A673 (cell line): ENCODE measurements around the gene PNMA8A. TPM values are rescaled to one million over a fixed set of nuclear protein-coding genes. Genes with fewer than 3 reads are reported as not detected.
A peak's percentile ranks its signal among the peaks of the same experiment; 100 is the strongest.

Experiments
- BruUV-seq: library from RNA; stranded (reverse); fragments of 400-500 nt; replicated peaks from 2 replicates; lab custom pipeline; 2021; lab: Mats Ljungman, UMichigan
- CTCF ChIA-PET: fragments of 300-600 bp; sonication (Branson Sonifier 250); formaldehyde crosslinking; loops from one replicate; lab custom pipeline; 2022; ENCODE audit warnings: antibody characterized with exemption; lab: Charles Lee
- POLR2A ChIA-PET: fragments of 300-600 bp; sonication (Branson Sonifier 250); formaldehyde crosslinking; loops from one replicate; lab custom pipeline; 2022; ENCODE audit warnings: antibody characterized with exemption; ENCODE audit not compliant: low non-redundant PET; lab: Charles Lee
- DNase-seq: peaks from one replicate; pipeline ENCODE4 v3.0.0-alpha.2; 2015; ENCODE audit warnings: low spot score
- H3K27ac ChIP-seq: fragments of 200-600 bp; sonication (generic); 2 replicates; pipeline ENCODE4 v1.5.1; 2016; ENCODE audit warnings: mixed run types, low read depth, mild to moderate bottlenecking, mixed read lengths, antibody characterized with exemption, low read length; ENCODE audit not compliant: poor library complexity, severe bottlenecking
- H3K27me3 ChIP-seq: fragments of 200-600 bp; sonication (generic); replicated peaks from 2 replicates; pipeline ENCODE4 v1.6.1; 2017; ENCODE audit warnings: mixed run types, low read depth, mild to moderate bottlenecking, mixed read lengths, antibody characterized with exemption, low read length; ENCODE audit not compliant: insufficient read depth, poor library complexity
- H3K36me3 ChIP-seq: fragments of 200-600 bp; sonication (generic); 2 replicates; pipeline ENCODE4 v1.6.1; 2016; ENCODE audit warnings: mixed run types, mild to moderate bottlenecking, mixed read lengths, antibody characterized with exemption, low read length; ENCODE audit not compliant: insufficient read depth, poor library complexity, severe bottlenecking
- H3K4me1 ChIP-seq: fragments of 200-600 bp; sonication (generic); 2 replicates; pipeline ENCODE4 v1.6.1; 2017; ENCODE audit warnings: mixed run types, mild to moderate bottlenecking, mixed read lengths, antibody characterized with exemption, low read length; ENCODE audit not compliant: insufficient read depth, poor library complexity, severe bottlenecking
- H3K4me3 ChIP-seq: fragments of 200-600 bp; sonication (generic); 2 replicates; pipeline ENCODE4 v1.5.1; 2016; ENCODE audit warnings: low read depth, mixed run types, mild to moderate bottlenecking, mixed read lengths, low read length; ENCODE audit not compliant: poor library complexity, severe bottlenecking
- H3K9me3 ChIP-seq: fragments of 200-600 bp; sonication (generic); 2 replicates; pipeline ENCODE4 v1.6.1; 2016; ENCODE audit warnings: mixed run types, low read depth, mild to moderate bottlenecking, mixed read lengths, antibody characterized with exemption, low read length; ENCODE audit not compliant: poor library complexity, severe bottlenecking
- EZH2 ChIP-seq: fragments of 200-600 bp; sonication (generic); IDR thresholded peaks from 2 replicates; pipeline ENCODE4 v1.6.1; 2017; ENCODE audit warnings: borderline replicate concordance, low read depth, mild to moderate bottlenecking, mixed read lengths, antibody characterized with exemption, low read length; ENCODE audit not compliant: poor library complexity, severe bottlenecking
- intact Hi-C: fragments of 100-400 bp; cut with micrococcal nuclease; formaldehyde crosslinking; loops from one replicate; pipeline ENCODE4 v1.10.0; 2022; ENCODE audit not compliant: unreplicated experiment
- total RNA-seq: library from RNA; stranded (reverse); gene quantifications from 2 replicates; pipeline ENCODE4 v1.2.3, GENCODE V29; 2021
- TF ChIP-seq, protein P1 (sequence below): fragments of 300-800, 200-600 bp; sonication (generic); conservative IDR thresholded peaks from 2 replicates; pipeline ENCODE4 v1.5.1; 2017; ENCODE audit warnings: low read depth, mild to moderate bottlenecking, antibody characterized with exemption, low read length, moderate library complexity, mixed read lengths

Gene PNMA8A
- total RNA-seq, 1 experiment from 2014 or later, result 12.8 TPM

- Histone ChIP-seq H3K4me1 (peaks cover 13% of the 10 kb centered on the region), H3K4me3 (no peak overlapping the region), H3K27me3 (no peaks in the 10 kb centered on the region), H3K27ac (no peak overlapping the region), H3K9me3 (no peaks in the 10 kb centered on the region), H3K36me3 (no peaks in the 10 kb centered on the region)
- POLR2A ChIA-PET, result interaction anchor here (0.7 kb wide), 1 partner anchor 296 kb away, joined by 7 read pairs; no protein-coding TSS in a partner anchor
- DNase-seq, result no peak
- BruUV-seq, result no TSS peak
- TF ChIP-seq EZH2, result no peak
- TF ChIP-seq, protein P1, sequence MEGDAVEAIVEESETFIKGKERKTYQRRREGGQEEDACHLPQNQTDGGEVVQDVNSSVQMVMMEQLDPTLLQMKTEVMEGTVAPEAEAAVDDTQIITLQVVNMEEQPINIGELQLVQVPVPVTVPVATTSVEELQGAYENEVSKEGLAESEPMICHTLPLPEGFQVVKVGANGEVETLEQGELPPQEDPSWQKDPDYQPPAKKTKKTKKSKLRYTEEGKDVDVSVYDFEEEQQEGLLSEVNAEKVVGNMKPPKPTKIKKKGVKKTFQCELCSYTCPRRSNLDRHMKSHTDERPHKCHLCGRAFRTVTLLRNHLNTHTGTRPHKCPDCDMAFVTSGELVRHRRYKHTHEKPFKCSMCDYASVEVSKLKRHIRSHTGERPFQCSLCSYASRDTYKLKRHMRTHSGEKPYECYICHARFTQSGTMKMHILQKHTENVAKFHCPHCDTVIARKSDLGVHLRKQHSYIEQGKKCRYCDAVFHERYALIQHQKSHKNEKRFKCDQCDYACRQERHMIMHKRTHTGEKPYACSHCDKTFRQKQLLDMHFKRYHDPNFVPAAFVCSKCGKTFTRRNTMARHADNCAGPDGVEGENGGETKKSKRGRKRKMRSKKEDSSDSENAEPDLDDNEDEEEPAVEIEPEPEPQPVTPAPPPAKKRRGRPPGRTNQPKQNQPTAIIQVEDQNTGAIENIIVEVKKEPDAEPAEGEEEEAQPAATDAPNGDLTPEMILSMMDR, result no peak
- CTCF ChIA-PET, result no interaction called here
- intact Hi-C loops, result no loop called here
Measured at GRCh38 chr19:46423188-46423587, 48.2 kb downstream of the PNMA8A start.

DNA sequence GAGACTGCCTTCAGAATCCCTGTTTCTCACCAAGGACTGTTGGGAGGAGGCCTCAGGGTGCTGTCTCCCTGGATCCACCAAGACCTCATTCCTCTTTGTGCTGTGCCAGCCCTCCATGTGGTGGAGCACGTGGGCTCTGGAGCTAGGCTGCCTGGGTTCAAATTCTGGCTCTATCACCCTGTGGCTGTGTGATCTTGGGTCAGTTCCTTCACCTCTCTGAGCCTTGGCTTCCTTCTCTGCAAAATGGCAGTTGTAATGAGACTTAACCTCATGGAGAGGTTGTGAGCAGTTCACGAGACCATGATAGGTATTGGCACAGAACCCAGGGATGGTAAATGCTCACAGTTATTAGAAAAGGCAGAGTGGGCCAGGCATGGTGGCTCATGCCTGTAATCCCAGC, 49.0 kb downstream of the PNMA8A start:
- Histone ChIP-seq H3K9me3 (no peaks in the 10 kb centered on the region), H3K36me3 (no peaks in the 10 kb centered on the region), H3K4me1 (peaks cover 13% of the 10 kb centered on the region), H3K27me3 (no peaks in the 10 kb centered on the region), H3K4me3 (no peak overlapping the region), H3K27ac (no peak overlapping the region)
- ChIA-PET CTCF (no interaction called here), POLR2A (no interaction called here)
- no TSS peak for BruUV-seq
- DNase-seq, result no peak
- no peak for TF ChIP-seq EZH2
- intact Hi-C loops, result no loop called here

DNA sequence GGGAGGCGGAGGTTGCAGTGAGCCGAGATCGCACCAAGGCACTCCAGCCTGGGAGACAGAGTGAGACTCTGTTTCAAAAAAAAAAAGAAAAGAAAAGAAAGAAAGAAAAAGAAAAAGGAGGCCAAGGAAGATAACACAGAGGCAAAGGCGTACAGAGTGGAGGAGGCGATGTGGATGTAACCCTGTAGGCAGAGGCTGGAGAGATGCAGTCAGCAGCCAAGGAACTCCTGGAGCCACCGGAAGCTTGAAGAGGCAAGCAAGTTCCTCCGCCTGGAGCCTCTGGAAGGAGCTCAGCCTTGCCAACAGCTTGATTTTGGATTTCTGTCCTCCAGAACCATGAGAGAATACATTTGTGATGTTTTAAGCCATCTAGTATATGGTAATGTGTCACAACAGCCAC, 51.3 kb downstream of the PNMA8A start:
- CTCF ChIA-PET, result no interaction called here
- H3K27ac ChIP-seq, result peak overlapping the region; percentile 47
- no peaks in the 10 kb centered on the region for H3K36me3 ChIP-seq
- H3K9me3 ChIP-seq, result no peaks in the 10 kb centered on the region
- no peaks in the 10 kb centered on the region for H3K27me3 ChIP-seq
- no peak overlapping the region for H3K4me3 ChIP-seq
- intact Hi-C loops, result no loop called here
- TF ChIP-seq, protein P1, result no peak
- TF ChIP-seq EZH2, result no peak
- POLR2A ChIA-PET, result no interaction called here
- peak; percentile 62 for DNase-seq
- peaks cover 24% of the 10 kb centered on the region for H3K4me1 ChIP-seq
- no TSS peak for BruUV-seq

Other genes with a start within 250 kb of the PNMA8A start
- not detected in 2 replicates for gene IGFL1, start 241.8 kb downstream of the PNMA8A start, total RNA-seq
- 3.0 and 7.4 TPM in 2 replicates for gene HIF3A, start 174.5 kb downstream of the PNMA8A start, total RNA-seq
- 157 and 164 TPM in 2 replicates for gene PPP5C, start 124.5 kb downstream of the PNMA8A start, total RNA-seq
- 24.5 and 32.1 TPM in 2 replicates for gene CCDC8, start 58.0 kb downstream of the PNMA8A start, total RNA-seq
- not detected in 2 replicates for gene PNMA8C, start 42.6 kb downstream of the PNMA8A start, total RNA-seq
- gene PNMA8B, start 24.3 kb upstream of the PNMA8A start, total RNA-seq, result 0.75 and 0.81 TPM in 2 replicates
- gene CALM3, start 129.8 kb upstream of the PNMA8A start, total RNA-seq, result 272 and 291 TPM in 2 replicates
- gene PTGIR, start 153.5 kb upstream of the PNMA8A start, total RNA-seq, result 0.46 TPM in 1 of 2 replicates, not detected in the other
- gene GNG8, start 164.6 kb upstream of the PNMA8A start, total RNA-seq, result not detected in 2 replicates
- gene DACT3, start 189.6 kb upstream of the PNMA8A start, total RNA-seq, result 0.32 and 1.1 TPM in 2 replicates
- gene PRKD2, start 245.6 kb upstream of the PNMA8A start, total RNA-seq, result 45.1 and 60.3 TPM in 2 replicates